ENCODE measurements around the gene REC114.

- no peak for TF ChIP-seq YY1 (IDR thresholded peaks at IDR 0.05; ENCODE audit: borderline replicate concordance in 1 of 3, control insufficient read depth in 1 of 3, extremely low read depth in 1 of 3, insufficient read depth in 3 of 3, insufficient read length in 1 of 3, insufficient replicate concordance in 2 of 3, low read depth in 1 of 3, low read length in 2 of 3)
- TF ChIP-seq TBL1XR1 (IDR thresholded peaks at IDR 0.05; ENCODE audit: low read length in 2 of 2) = no peak
- TF ChIP-seq KAT7 (CRISPR knock-in tag; IDR thresholded peaks at IDR 0.05; ENCODE audit: borderline replicate concordance) = no peak
- no peak for TF ChIP-seq ARHGAP35 (IDR thresholded peaks at IDR 0.05; ENCODE audit: partially characterized antibody)
- no peak for TF ChIP-seq MYC (IDR thresholded peaks at IDR 0.05; ENCODE audit: low read depth, low read length)
- TF ChIP-seq MYC (CRISPR knock-in tag; IDR thresholded peaks at IDR 0.05; ENCODE audit: borderline replicate concordance, low read depth) = no peak
- TF ChIP-seq TSC22D4 (tag; IDR thresholded peaks at IDR 0.05) = no peak
- no peak for TF ChIP-seq MED1 (CRISPR knock-in tag; IDR thresholded peaks at IDR 0.05; ENCODE audit: borderline replicate concordance)
- TF ChIP-seq SUPT5H (IDR thresholded peaks at IDR 0.05) = no peak
- TF ChIP-seq HDAC2 (IDR thresholded peaks at IDR 0.05) = no peak
- TF ChIP-seq E2F1 (CRISPR knock-in tag; IDR thresholded peaks at IDR 0.05) = no peak
- no peak for TF ChIP-seq POLR3A (IDR thresholded peaks at IDR 0.05; ENCODE audit: borderline replicate concordance, extremely low read depth, insufficient read depth, insufficient read length)
- no peak for TF ChIP-seq RCOR1 (IDR thresholded peaks at IDR 0.05; ENCODE audit: borderline replicate concordance in 1 of 2, low read depth in 2 of 2, low read length in 2 of 2)
- no peak for TF ChIP-seq MTA2 (IDR thresholded peaks at IDR 0.05; ENCODE audit: low read depth)
- TF ChIP-seq ZNF232 (CRISPR knock-in tag; IDR thresholded peaks at IDR 0.05) = no peak
Measured at GRCh38 chr15:73572296-73572695, 129.3 kb downstream of the REC114 start.

Data from K562 (cell line).